Measurements from ENCODE around the gene LRRC3C.
"Not testable (repeated sequence)": the region's sequence is repeated elsewhere in the genome, so short reads cannot be mapped to it uniquely, and the experiment has no call there.

LRRC3C gene

DNA sequence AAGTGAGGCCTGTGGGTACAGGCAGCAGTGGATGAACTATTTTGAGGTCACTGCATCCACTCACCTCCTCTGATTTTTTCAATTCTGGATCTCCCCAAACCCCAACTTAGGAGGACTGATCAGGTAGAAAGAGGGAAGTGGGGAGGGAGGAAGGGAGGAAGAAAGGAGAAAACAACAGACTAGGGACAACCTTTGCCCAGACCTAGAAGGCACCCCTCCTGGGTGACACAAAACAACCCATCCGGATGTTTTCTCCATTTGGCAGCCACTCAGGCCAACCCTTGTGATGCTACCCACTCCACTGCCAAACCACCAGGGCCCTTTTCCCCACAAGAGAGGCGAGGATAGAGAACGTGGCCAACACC lies 2.9 kb upstream of the LRRC3C start:
- no peak for DNase-seq

- no peak for DNase-seq
Observed at GRCh38 chr17:39925282-39926134, 2.0 kb upstream of the LRRC3C start.

DNA sequence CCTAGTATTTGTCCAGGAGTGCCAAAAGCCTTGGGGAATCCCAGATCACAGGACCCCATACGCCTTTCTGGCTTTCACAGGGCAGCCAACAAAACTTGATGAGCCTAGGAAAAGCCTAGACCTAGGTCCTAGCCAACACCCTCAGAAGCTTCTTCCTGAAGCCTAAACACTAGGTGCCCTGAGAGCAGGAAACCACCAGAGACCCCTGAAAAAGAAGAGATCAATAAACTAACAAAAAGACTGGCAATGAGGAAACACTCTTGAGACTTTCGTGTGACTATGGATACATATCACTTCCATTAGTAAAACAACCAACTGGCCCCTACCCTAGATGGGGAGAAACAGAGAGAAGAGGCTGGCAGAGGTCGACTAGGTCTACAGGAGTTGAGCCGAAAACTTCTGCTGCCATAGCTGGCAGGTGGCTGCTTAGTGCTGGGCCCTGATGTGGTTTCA lies 1.4 kb upstream of the LRRC3C start:
- DNase-seq = no peak

GRCh38 chr17:39926588-39927100 lies 888 bp upstream of the LRRC3C start:
- no peak for DNase-seq

DNA sequence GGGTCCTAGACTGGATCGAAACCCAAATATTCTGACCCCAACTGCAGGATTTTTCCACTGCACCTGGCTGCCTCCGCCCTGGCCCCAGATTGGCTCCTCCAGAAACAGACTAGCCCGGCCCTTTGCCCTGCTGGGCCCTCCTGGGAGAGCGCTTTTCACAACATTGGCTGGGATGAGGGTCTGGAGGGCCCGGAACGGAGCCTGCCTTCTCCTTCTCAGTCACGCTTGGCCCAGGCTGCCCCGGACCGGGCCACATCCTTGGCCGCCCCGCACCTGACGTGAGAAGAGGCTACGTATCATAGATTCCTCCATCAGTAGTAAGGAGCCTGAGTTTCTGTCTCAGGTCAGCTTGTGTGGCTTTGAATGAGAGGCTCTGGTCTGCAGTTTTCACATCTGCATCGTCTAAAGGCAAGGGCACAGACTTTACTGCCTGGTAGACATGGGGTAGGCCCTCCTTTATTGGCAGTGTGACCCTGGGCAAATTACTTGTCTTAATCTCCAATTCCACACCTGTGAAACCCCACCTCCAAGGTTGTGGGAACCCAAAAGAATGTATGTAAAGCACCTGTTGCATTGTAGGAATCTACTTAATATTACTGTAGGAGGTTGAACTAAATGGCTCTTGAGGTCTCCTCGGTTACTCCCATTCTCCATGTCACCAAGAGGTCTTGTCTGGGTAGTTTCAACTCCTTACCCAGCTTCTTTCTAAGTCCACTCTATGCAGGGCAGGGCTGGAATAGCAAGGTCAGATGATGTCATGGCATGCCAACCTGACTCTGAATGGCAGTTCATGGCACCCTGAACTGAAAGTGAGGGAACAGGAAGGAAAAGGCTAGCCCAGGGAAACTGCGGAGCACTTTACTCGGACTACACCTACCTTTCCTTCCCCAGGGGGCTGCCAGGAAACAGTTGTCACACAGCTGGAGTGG lies 661 bp downstream of the LRRC3C start:
- no peak for DNase-seq

- DNase-seq = no peak
Observed at GRCh38 chr17:39928858-39929645, 1.5 kb downstream of the LRRC3C start.

DNA sequence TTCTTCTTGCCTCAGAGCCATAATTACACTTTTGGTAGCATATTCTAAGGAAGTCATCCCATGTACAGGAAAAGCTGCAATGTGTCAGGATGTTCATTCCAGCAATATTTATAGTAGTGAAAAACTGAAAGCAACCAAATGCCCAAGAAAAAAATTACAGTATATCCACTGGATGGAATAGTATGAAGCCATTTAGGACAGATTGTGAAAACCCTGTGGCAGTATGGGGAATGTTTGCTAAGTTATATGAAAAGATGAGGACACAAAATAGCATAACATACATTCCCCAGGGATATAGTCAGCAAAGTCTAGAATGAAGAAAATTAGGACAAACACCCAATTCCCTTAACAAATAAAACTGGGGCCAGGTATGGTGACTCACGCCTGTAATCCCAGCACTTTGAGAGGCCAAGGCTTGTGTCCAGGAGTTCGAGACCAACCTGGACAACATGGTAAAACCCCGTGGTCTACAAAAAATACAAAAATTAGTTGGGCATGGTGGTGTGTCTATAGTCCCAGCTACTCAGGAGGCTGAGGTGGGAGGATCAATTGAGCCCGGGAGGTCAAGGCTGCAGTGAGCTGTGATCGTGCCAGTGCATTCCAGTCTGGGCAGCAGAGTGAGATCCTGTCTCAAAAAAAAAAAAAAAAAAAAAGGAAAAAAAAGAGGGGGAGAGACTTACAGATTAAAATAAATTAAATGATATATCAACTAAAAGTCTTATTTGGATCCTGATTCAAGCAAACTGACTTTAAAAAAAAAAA lies 2.3 kb downstream of the LRRC3C start:
- DNase-seq = no peak

DNA sequence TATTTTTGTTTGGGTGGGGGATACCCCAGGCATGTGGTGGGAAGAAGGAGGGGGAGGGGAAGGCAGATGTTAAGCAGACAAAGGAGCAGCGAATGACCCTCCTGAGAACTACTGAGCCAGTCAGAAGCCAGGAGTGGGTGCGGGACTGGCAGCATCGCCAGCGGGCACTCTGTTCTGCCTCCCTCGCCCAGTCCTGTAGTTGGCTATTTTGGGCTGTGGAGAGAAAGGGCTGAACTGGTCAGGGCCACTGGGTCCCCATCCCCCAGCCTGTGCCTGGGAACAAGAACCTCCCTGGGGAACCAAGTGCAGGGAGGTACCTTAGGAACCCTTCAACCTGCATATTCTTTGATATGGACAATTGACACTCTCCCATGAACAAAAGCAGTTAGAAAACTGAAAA lies 6.4 kb downstream of the LRRC3C start:
- DNase-seq = no peak

DNA sequence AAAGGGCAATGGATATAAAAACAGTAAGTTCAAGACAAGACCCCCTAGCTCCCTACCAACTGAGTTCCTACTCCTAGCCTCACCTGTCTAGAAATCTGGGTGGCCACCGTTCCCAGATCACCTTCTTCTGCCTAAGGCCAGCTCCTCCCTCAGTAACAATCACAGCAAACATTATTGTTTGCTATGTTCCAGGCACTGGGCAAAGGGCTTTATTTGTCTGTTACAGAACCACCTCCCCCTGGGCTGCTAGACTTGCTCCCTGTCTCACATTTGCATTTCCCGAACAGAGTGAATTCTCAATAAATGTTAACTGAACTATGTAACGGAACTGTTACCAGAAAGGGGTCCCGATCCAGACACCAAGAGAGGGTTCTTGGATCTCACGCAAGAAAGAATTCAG lies 6.8 kb downstream of the LRRC3C start:
- DNase-seq = no peak

DNA sequence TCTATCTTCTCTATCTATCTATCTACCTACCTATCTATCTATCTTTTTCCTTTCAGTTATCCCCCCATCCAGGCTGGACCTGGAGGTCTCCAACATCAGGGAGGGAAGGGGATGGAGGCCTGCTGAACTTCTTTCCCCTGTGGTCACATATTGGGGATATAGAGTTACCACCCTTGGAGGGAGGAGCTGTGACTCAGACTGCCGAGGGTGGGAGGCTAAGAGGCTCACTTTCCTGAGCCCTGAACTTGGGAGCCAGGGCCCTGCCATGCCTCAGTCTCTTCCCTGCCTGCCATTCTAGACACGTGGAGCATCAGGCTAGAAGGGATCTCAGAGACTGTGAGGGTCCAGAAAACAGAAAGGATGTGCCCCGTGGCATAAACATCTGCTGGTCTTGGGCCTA lies 8.4 kb downstream of the LRRC3C start:
- DNase-seq = no peak

DNA sequence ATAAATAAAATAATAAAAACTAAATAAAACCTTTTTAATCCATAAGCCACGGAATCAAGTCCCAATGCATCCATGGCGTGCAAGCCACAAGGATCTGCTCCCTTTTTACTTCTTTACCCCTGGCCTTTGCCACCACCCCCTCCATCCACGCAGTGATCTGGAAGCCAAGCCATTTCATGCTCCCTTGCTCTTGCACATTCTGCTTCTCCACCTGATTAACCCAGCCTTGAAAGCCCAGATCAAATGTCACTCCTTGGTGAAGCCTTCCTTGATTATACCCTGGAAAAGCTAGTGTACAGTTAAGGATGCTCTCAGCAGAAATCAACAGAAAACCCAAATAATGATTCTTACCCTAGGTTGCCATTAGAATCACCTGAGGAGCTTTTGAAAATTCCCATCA lies 9.9 kb downstream of the LRRC3C start:
- no peak for DNase-seq

DNA sequence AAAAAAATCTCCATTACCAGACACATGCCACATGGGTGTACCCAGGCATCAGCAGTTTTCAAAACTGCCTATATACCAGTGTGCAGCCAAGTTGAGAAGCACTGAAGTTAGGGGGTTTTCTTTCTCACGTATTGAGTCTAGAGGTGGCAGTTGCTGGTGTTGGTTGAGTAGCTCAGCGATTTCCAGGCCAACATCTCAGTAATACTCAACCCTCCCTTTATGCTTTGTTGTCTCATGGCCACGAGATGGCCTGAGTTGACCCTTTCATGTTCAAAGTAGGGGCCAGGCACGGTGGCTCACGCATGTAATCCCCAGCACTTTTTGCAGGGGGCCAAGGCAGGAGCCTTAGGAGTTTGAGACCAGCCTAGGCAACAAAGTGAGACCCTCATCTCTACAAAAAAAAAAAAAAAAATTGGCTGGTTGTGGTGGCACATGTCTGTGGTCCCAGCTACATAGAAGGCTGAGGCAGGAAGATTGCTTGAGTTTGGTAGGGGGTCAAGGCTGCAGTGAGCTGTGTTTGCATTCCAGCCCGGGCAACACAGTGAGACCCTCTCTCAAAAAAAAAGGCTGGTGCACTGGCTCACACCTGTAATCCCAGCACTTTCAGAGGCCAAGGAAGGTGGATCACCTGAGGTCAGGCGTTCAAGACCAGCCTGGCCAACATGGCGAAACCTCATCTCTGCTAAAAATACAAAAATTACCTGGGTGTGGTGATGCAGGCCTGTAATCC lies 10.8 kb downstream of the LRRC3C start:
- no peak for DNase-seq

- no peak for DNase-seq
Observed at GRCh38 chr17:39939106-39939505, 11.6 kb downstream of the LRRC3C start.

DNA sequence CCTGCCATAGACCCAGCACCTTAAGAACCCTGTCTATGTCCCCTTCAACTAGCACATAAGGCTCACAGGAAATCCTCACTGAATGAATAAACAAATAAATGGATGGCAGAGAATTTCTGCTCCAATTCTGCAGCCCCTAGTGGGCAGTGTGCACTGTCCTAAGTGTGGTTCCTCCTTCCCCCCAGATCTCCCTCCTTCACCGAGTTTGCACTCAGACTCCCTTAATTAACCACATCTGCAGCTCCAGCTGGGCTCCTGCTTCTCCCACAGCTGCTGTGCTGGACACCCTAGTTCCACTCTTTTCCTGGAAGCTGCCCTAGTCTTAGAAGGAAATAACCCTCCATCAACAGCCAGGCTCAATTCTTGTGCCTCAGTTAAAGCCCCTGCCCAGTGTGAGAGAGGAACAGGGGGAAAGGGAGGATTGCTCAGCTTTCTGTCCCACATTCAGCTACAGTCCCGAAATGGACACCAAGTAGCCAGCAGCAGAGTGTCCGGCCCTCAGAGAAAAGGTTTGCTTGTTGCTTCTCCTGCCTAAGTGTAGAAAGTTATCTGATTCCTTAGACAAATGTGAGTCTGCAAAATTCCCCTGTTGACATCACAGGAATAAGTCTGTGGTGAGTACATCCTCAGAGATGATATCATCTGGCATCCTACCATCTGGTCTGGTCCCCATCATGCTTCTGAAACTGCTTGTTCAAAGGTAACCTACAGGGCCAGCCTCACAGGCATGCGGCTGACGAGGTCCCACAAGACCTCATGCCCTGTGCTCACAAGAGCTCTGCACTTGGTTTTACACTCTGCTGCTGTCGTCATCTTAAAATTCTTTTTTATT lies 12.3 kb downstream of the LRRC3C start:
- no peak for DNase-seq

DNA sequence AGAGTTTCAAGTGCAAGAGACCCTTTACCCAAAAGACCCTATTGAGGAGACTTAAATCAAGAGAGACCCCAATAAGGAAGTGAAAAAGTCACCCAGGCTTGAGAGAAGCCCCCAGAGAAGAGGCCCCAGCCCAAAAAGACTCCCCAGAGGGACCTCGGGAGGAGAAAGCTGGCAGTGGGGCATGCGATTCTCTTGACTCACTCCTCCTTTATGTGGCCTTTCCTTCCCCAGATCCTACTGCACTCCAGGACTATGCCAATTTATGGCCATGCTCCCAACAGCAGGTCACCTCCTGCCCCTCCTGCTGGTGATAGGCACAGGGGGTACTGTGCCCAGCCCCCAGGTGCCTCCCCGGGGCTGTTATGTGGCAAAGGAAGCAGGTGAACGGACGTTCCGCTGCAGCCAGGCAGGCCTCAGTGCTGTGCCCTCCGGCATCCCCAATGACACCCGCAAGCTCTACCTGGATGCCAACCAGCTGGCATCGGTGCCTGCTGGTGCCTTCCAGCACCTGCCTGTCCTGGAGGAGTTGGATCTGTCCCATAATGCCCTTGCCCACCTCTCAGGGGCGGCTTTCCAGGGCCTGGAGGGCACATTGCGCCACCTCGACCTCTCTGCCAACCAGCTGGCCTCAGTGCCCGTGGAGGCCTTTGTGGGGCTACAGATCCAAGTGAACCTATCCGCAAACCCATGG lies 16.3 kb downstream of the LRRC3C start:
- no peak for DNase-seq

- DNase-seq = no peak
Observed at GRCh38 chr17:39944393-39944711, 16.8 kb downstream of the LRRC3C start.

DNA sequence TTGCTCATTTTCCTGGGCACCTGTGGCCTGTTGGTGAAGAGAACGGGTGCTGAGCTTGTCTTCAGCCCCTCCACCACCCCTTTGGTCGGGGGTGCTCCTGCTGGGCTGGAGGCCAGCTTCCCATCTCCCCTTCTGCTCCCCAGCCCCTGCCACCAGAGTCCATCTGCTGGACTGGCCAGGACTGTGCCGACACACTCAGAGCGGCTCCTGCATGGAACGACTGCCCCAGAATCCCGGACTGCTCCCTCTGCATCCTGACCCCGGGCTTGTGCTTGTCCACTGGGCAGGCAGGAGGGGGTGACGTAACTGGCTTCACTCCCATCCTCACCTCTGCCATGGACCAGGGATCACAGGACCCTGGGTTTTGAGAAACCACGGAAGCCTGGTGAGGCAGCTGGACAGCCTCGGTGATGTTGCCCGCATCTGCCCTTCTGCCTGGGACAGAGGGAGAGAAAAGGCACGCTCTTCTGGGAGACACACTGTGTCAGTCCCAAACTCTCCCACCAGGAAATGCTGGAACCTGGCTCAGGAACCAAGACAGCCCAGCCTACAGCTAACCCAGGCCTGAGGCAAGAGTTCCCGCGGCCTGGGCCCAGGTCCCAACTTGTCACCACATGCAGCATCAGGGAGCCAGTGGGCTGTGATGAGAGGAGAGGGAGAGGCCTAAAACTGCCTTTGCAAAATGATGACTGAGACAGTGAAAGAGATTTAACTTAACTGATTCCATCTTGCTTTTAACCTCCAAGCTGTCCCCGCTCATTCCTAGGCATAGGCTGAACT lies 19.2 kb downstream of the LRRC3C start:
- DNase-seq = no peak

- not testable (repeated sequence) for DNase-seq
Observed at GRCh38 chr17:39948489-39948828, 20.9 kb downstream of the LRRC3C start.

- DNase-seq = no peak
Observed at GRCh38 chr17:39949028-39949427, 21.5 kb downstream of the LRRC3C start.
